Keratinocyte (primary cell): ENCODE results near the gene NXN. TPM values are rescaled to one million over a fixed set of nuclear protein-coding genes. Genes with fewer than 3 reads are reported as not detected.

ENCODE experiments used
- DNase-seq: peaks from one replicate; pipeline ENCODE4 v3.0.0-alpha.2; 2011; ENCODE audit warnings: low read depth, missing footprints, low spot score
- FAIRE-seq: peaks from 2 replicates; lab custom pipeline; 2011; peaks lifted over from hg19 to GRCh38; lab: Jason Lieb, UNC
- H2AFZ ChIP-seq: 2 replicates; pipeline ENCODE4 v1.6.0; 2012; ENCODE audit warnings: low read length, control low read depth, inconsistent platforms; ENCODE audit not compliant: control insufficient read depth
- H3K27ac ChIP-seq: 2 replicates; pipeline ENCODE4 v1.5.1; 2011; ENCODE audit warnings: low read length; ENCODE audit not compliant: control insufficient read depth, insufficient read depth
- H3K27me3 ChIP-seq: 3 replicates; pipeline ENCODE4 v1.6.0; 2011; ENCODE audit warnings: low read length; ENCODE audit not compliant: control insufficient read depth, insufficient read depth; ENCODE audit errors: extremely low read depth
- H3K36me3 ChIP-seq, 2 experiments: 2 replicates in 1 of 2; 3 replicates in 1 of 2; pipeline ENCODE4 v1.5.1; 2011; ENCODE audit warnings: low read length in 2 of 2, mild to moderate bottlenecking in 1 of 2; ENCODE audit not compliant: control insufficient read depth in 2 of 2, insufficient read depth in 2 of 2; ENCODE audit errors: extremely low read depth in 1 of 2
- H3K4me1 ChIP-seq: 3 replicates; pipeline ENCODE4 v1.5.1; 2011; ENCODE audit warnings: low read length; ENCODE audit not compliant: control insufficient read depth, insufficient read depth; ENCODE audit errors: extremely low read depth
- H3K4me2 ChIP-seq: 3 replicates; pipeline ENCODE4 v1.6.0; 2011; ENCODE audit warnings: low read depth, low read length; ENCODE audit not compliant: control insufficient read depth, insufficient read depth; ENCODE audit errors: extremely low read depth
- H3K4me3 ChIP-seq, 3 experiments: fragments of 200-600 bp in 1 of 3; sonication (generic) in 1 of 3; 2 replicates in 2 of 3; 3 replicates in 1 of 3; pipeline ENCODE4 v1.5.1; 2011 to 2016; ENCODE audit warnings: low read length in 3 of 3, mild to moderate bottlenecking in 3 of 3, control low read depth in 2 of 3, inconsistent platforms in 1 of 3, low read depth in 1 of 3, mixed read lengths in 1 of 3, mixed run types in 1 of 3, moderate library complexity in 1 of 3; ENCODE audit not compliant: control insufficient read depth in 2 of 3, insufficient read depth in 2 of 3; ENCODE audit errors: extremely low read depth in 1 of 3
- H3K79me2 ChIP-seq: 2 replicates; pipeline ENCODE4 v1.6.0; 2012; ENCODE audit warnings: low read length; ENCODE audit not compliant: control insufficient read depth, insufficient read depth
- H3K9ac ChIP-seq: 3 replicates; pipeline ENCODE4 v1.6.0; 2011; ENCODE audit warnings: low read length; ENCODE audit not compliant: control insufficient read depth, insufficient read depth; ENCODE audit errors: extremely low read depth
- H3K9me1 ChIP-seq: 3 replicates; pipeline ENCODE4 v1.6.0; 2011; ENCODE audit warnings: low read length; ENCODE audit not compliant: control insufficient read depth, insufficient read depth; ENCODE audit errors: extremely low read depth
- H3K9me3 ChIP-seq: 2 replicates; pipeline ENCODE4 v1.5.1; 2012; ENCODE audit warnings: low read depth, low read length; ENCODE audit not compliant: control insufficient read depth
- H4K20me1 ChIP-seq: 3 replicates; pipeline ENCODE4 v1.6.0; 2011; ENCODE audit warnings: low read length; ENCODE audit not compliant: control insufficient read depth, insufficient read depth; ENCODE audit errors: extremely low read depth
- CTCF ChIP-seq, 3 experiments: IDR thresholded peaks in 1 of 3; conservative IDR thresholded peaks in 1 of 3; optimal IDR thresholded peaks in 1 of 3; 2 replicates in 2 of 3; 3 replicates in 1 of 3; pipeline versions ENCODE3 to v1.5.1; 2011; ENCODE audit warnings: low read length in 3 of 3, mild to moderate bottlenecking in 3 of 3, moderate library complexity in 2 of 3, control low read depth in 1 of 3, inconsistent platforms in 1 of 3; ENCODE audit not compliant: insufficient read depth in 2 of 3; ENCODE audit errors: extremely low read depth in 1 of 3
- EZH2 ChIP-seq: IDR thresholded peaks from one replicate; pipeline ENCODE4 v1.6.1; 2012; ENCODE audit warnings: inconsistent platforms, mild to moderate bottlenecking, low read length, moderate library complexity
- dilution Hi-C: fragments of 300-500 bp; cut with MboI; formaldehyde crosslinking; loops from one replicate; pipeline ENCODE4 v1.7.0; 2020; ENCODE audit warnings: low sequenced_read_pairs; ENCODE audit not compliant: extremely low pct_ligation_motif_present
- polyA plus RNA-seq, 5 experiments: library from polyadenylated mRNA; depleted of rRNA in 3 of 5; stranded (reverse) in 3 of 5; stranded (forward) in 1 of 5; unstranded in 1 of 5; fragments of >200 nt; gene quantifications; 1 replicate in 1 of 5; 2 replicates in 3 of 5; 3 replicates in 1 of 5; pipeline versions ENCODE4 v1.2.1 to v1.2.3, GENCODE V29; 2011 to 2012; ENCODE audit warnings: missing spikeins in 2 of 5, low read depth in 1 of 5, low replicate concordance in 1 of 5

Gene NXN
- polyA plus RNA-seq, 1 donor (not counting 4 experiments of a cell fraction or from before 2014, with no cell fraction given): 94.4 TPM

- H3K4me2 ChIP-seq: peak overlapping the region; percentile 22
- H3K4me3 ChIP-seq: no peak overlapping the region
- dilution Hi-C loops: no loop called here
- FAIRE-seq (no peak), DNase-seq (no peak)
- H3K27ac ChIP-seq: no peak overlapping the region
- H4K20me1 ChIP-seq: peaks cover 3% of the 10 kb centered on the region
- no peaks in the 10 kb centered on the region for H3K9me3 ChIP-seq
- no peaks in the 10 kb centered on the region for H3K27me3 ChIP-seq
- H3K79me2 ChIP-seq: no peaks in the 10 kb centered on the region
- H3K36me3 ChIP-seq: peaks cover 10 to 28% of the 10 kb centered on the region in 2 experiments
- no peaks in the 10 kb centered on the region for H3K9me1 ChIP-seq
- TF ChIP-seq CTCF (optimal IDR thresholded peaks at IDR 0.05 in 1 of 3, IDR thresholded peaks at IDR 0.05 in 1 of 3, conservative IDR thresholded peaks at IDR 0.05 in 1 of 3; ENCODE audit: extremely low read depth in 1 of 3, insufficient read depth in 2 of 3, low read length in 3 of 3) (no peak), EZH2 (no peak)
- no peak overlapping the region for H2AFZ ChIP-seq
- no peak overlapping the region for H3K9ac ChIP-seq
- H3K4me1 ChIP-seq: peaks cover 24% of the 10 kb centered on the region
Observed at GRCh38 chr17:1006054-1006453, 26.5 kb upstream of the NXN start.

- no peak overlapping the region for H3K9ac ChIP-seq
- dilution Hi-C loops: no loop called here
- H3K4me3 ChIP-seq: no peak overlapping the region
- peak overlapping the region; percentile 22 for H3K4me2 ChIP-seq
- H3K27ac ChIP-seq: no peak overlapping the region
- H2AFZ ChIP-seq: no peak overlapping the region
- H3K9me1 ChIP-seq: no peaks in the 10 kb centered on the region
- FAIRE-seq (no peak), DNase-seq (no peak)
- no peak for TF ChIP-seq CTCF (optimal IDR thresholded peaks at IDR 0.05 in 1 of 3, IDR thresholded peaks at IDR 0.05 in 1 of 3, conservative IDR thresholded peaks at IDR 0.05 in 1 of 3; ENCODE audit: extremely low read depth in 1 of 3, insufficient read depth in 2 of 3, low read length in 3 of 3)
- TF ChIP-seq EZH2: no peak
- H3K27me3 ChIP-seq: no peaks in the 10 kb centered on the region
- peaks cover under 1% of the 10 kb centered on the region for H3K79me2 ChIP-seq
- peaks cover 15 to 34% of the 10 kb centered on the region in 2 experiments for H3K36me3 ChIP-seq
- peaks cover 29% of the 10 kb centered on the region for H3K4me1 ChIP-seq
- peaks cover 3% of the 10 kb centered on the region for H4K20me1 ChIP-seq
- H3K9me3 ChIP-seq: no peaks in the 10 kb centered on the region
Observed at GRCh38 chr17:1005361-1005946, 25.9 kb upstream of the NXN start.
